Neural cell (in vitro differentiated cells): ENCODE measurements around the gene TBPL2. TPM values are rescaled to one million over a fixed set of nuclear protein-coding genes. Genes with fewer than 3 reads are reported as not detected.
"Not testable (repeated sequence)": the region's sequence is repeated elsewhere in the genome, so short reads cannot be mapped to it uniquely, and the experiment has no call there.

Experiments used
- H2AFZ ChIP-seq: fragments of 200-600, 300-800 bp; sonication (generic), shearing (Covaris generic); 2 replicates; pipeline ENCODE4 v1.6.0; 2014; ENCODE audit warnings: low read depth, mild to moderate bottlenecking, antibody characterized with exemption, low read length, moderate library complexity
- H3F3A ChIP-seq: fragments of 200-600 bp; shearing (Covaris generic); 2 replicates; pipeline ENCODE4 v1.6.1; 2016; ENCODE audit warnings: mild to moderate bottlenecking, moderate library complexity, mixed read lengths, antibody characterized with exemption, low read length; ENCODE audit not compliant: insufficient read depth, poor library complexity, severe bottlenecking
- H3K27ac ChIP-seq: fragments of 200-600, 300-800 bp; sonication (generic), shearing (Covaris generic); 2 replicates; pipeline ENCODE4 v1.5.1; 2014; ENCODE audit warnings: mild to moderate bottlenecking, low read length, moderate library complexity
- H3K27me3 ChIP-seq: fragments of 300-800, 200-600 bp; sonication (generic), shearing (Covaris generic); 2 replicates; pipeline ENCODE4 v1.6.0; 2014; ENCODE audit warnings: mild to moderate bottlenecking, low read depth, low read length, moderate library complexity; ENCODE audit not compliant: insufficient read depth
- H3K36me3 ChIP-seq: fragments of 300-800, 200-600 bp; sonication (generic), shearing (Covaris generic); 2 replicates; pipeline ENCODE4 v1.5.1; 2014; ENCODE audit warnings: mild to moderate bottlenecking, antibody characterized with exemption, low read length, moderate library complexity; ENCODE audit not compliant: insufficient read depth
- H3K4me2 ChIP-seq: fragments of 300-800, 200-600 bp; sonication (generic), shearing (Covaris generic); 2 replicates; pipeline ENCODE4 v1.6.0; 2014; ENCODE audit warnings: mild to moderate bottlenecking, low read length
- H3K4me3 ChIP-seq: fragments of 300-800, 200-600 bp; sonication (generic), shearing (Covaris generic); 2 replicates; pipeline ENCODE4 v1.5.1; 2014; ENCODE audit warnings: mild to moderate bottlenecking, low read length, moderate library complexity
- H3K79me2 ChIP-seq: fragments of 200-600 bp; shearing (Covaris generic); replicated peaks from 2 replicates; pipeline ENCODE4 v1.6.0; 2014; ENCODE audit warnings: mild to moderate bottlenecking, low read length, moderate library complexity; ENCODE audit not compliant: insufficient read depth
- H3K9ac ChIP-seq: fragments of 300-800, 200-600 bp; sonication (generic), shearing (Covaris generic); 2 replicates; pipeline ENCODE4 v1.6.1; 2016; ENCODE audit warnings: mild to moderate bottlenecking, low read length, mixed read lengths
- H3K9me2 ChIP-seq: fragments of 200-600 bp; shearing (Covaris generic); 2 replicates; pipeline ENCODE4 v1.6.1; 2016; ENCODE audit warnings: mild to moderate bottlenecking, low read length, mixed read lengths; ENCODE audit not compliant: insufficient read depth
- H3K9me3 ChIP-seq: fragments of 200-600, 300-800 bp; sonication (generic), shearing (Covaris generic); 2 replicates; pipeline ENCODE4 v1.6.1; 2016; ENCODE audit warnings: mild to moderate bottlenecking, mixed run types, low read length, moderate library complexity, mixed read lengths
- H4K20me1 ChIP-seq: fragments of 200-600 bp; shearing (Covaris generic); 2 replicates; pipeline ENCODE4 v1.6.1; 2016; ENCODE audit warnings: mild to moderate bottlenecking, mixed run types; ENCODE audit not compliant: insufficient read depth
- CTCF ChIP-seq: fragments of 450-650 bp; IDR thresholded peaks from 2 replicates; pipeline ENCODE4 v1.5.1; 2014; ENCODE audit warnings: antibody characterized with exemption, mild to moderate bottlenecking, moderate library complexity; ENCODE audit not compliant: poor library complexity, severe bottlenecking
- EP300 ChIP-seq: fragments of 450-650 bp; conservative IDR thresholded peaks from 2 replicates; pipeline ENCODE4 v1.6.1; 2014; ENCODE audit warnings: antibody characterized with exemption, mild to moderate bottlenecking, moderate library complexity; ENCODE audit not compliant: poor library complexity, severe bottlenecking
- EZH2 ChIP-seq: fragments of 200-600, 300-800 bp; shearing (Covaris generic), sonication (generic); IDR thresholded peaks from 2 replicates; pipeline ENCODE4 v1.6.1; 2014; ENCODE audit warnings: antibody characterized with exemption, low read length, borderline replicate concordance, mild to moderate bottlenecking; ENCODE audit not compliant: insufficient read depth, poor library complexity, severe bottlenecking
- MXI1 ChIP-seq: fragments of 450-650 bp; conservative IDR thresholded peaks from 2 replicates; pipeline ENCODE4 v1.6.1; 2014; ENCODE audit warnings: antibody characterized with exemption, mild to moderate bottlenecking; ENCODE audit not compliant: poor library complexity, severe bottlenecking
- POLR2AphosphoS5 ChIP-seq: IDR thresholded peaks from 2 replicates; pipeline ENCODE4 v1.6.1; 2012
- RAD21 ChIP-seq: fragments of 450-650 bp; conservative IDR thresholded peaks from 2 replicates; pipeline ENCODE4 v1.6.1; 2014; ENCODE audit warnings: antibody characterized with exemption, mild to moderate bottlenecking, moderate library complexity
- REST ChIP-seq: IDR thresholded peaks from 2 replicates; pipeline ENCODE4 v1.6.1; 2012; ENCODE audit warnings: borderline replicate concordance
- SMC3 ChIP-seq: fragments of 450-650 bp; conservative IDR thresholded peaks from 2 replicates; pipeline ENCODE4 v1.6.1; 2014; ENCODE audit warnings: antibody characterized with exemption, mild to moderate bottlenecking, moderate library complexity; ENCODE audit not compliant: poor library complexity
- TAF1 ChIP-seq: IDR thresholded peaks from 2 replicates; pipeline ENCODE4 v1.6.1; 2012; ENCODE audit warnings: low read depth
- polyA plus RNA-seq: library from polyadenylated mRNA; depleted of rRNA; stranded (reverse); fragments of >200 nt; gene quantifications from 2 replicates; pipeline ENCODE4 v1.2.3, GENCODE V29; 2014

Gene TBPL2
- polyA plus RNA-seq, 1 donor from 2014 or later = not detected

GRCh38 chr14:55458800-55459515, 18.5 kb upstream of the TBPL2 start:
- Histone ChIP-seq H3K36me3 (no peaks in the 10 kb centered on the region), H3K27me3 (no peaks in the 10 kb centered on the region), H3K4me3 (no peak overlapping the region), H2AFZ (no peak overlapping the region), H3K9me2 (no peaks in the 10 kb centered on the region), H3K79me2 (no peaks in the 10 kb centered on the region), H3K4me2 (no peak overlapping the region), H4K20me1 (no peaks in the 10 kb centered on the region), H3K27ac (no peak overlapping the region), H3K9ac (no peak overlapping the region), H3F3A (no peaks in the 10 kb centered on the region), H3K9me3 (no peaks in the 10 kb centered on the region)
- no peak for TF ChIP-seq TAF1
- no peak for TF ChIP-seq REST
- no peak for TF ChIP-seq EP300
- no peak for TF ChIP-seq EZH2
- TF ChIP-seq POLR2AphosphoS5 = no peak
- TF ChIP-seq CTCF = no peak
- no peak for TF ChIP-seq MXI1
- TF ChIP-seq SMC3 = no peak
- TF ChIP-seq RAD21 = no peak

GRCh38 chr14:55457496-55457895, 17.1 kb upstream of the TBPL2 start:
- Histone ChIP-seq H3K9ac (no peak overlapping the region), H3K9me2 (no peaks in the 10 kb centered on the region), H3K4me3 (no peak overlapping the region), H3K36me3 (no peaks in the 10 kb centered on the region), H3K27me3 (no peaks in the 10 kb centered on the region), H3F3A (no peaks in the 10 kb centered on the region), H2AFZ (no peak overlapping the region), H4K20me1 (no peaks in the 10 kb centered on the region), H3K4me2 (no peak overlapping the region), H3K79me2 (no peaks in the 10 kb centered on the region), H3K27ac (no peak overlapping the region), H3K9me3 (no peaks in the 10 kb centered on the region)
- TF ChIP-seq EP300 = no peak
- TF ChIP-seq SMC3 = no peak
- TF ChIP-seq MXI1 = no peak
- TF ChIP-seq RAD21 = no peak
- TF ChIP-seq POLR2AphosphoS5 = no peak
- TF ChIP-seq EZH2 = no peak
- TF ChIP-seq REST = no peak
- TF ChIP-seq TAF1 = no peak
- no peak for TF ChIP-seq CTCF

- H3K9me2 ChIP-seq, H3K27ac ChIP-seq, H3F3A ChIP-seq, H4K20me1 ChIP-seq, H3K27me3 ChIP-seq, H3K4me3 ChIP-seq, H3K4me2 ChIP-seq, H2AFZ ChIP-seq, H3K36me3 ChIP-seq, H3K79me2 ChIP-seq, H3K9ac ChIP-seq, H3K9me3 ChIP-seq: not testable (repeated sequence)
Measured at GRCh38 chr14:55456411-55456810, 16.0 kb upstream of the TBPL2 start.
